ENCODE results near the gene KRT2.

DNA sequence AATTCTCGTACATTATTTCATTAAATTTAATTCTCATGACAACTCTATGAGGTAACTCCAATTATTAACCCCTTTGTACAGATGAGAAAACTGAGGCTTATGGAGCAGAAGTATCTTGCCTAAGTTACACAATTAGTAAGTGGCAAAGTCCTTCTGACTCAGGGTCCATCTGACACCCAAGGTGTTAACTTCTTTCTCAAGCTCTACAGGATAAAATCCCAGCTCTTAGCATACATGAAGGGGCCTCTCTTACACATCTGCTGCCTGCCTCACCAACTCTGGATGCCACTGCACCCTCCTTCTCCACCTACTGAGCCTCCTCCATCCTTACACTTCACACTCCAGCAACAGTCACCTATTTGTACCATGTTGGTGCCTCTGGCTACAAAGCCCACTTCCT lies 46.5 kb downstream of the KRT2 start:
- TF ChIP-seq, protein P1, sequence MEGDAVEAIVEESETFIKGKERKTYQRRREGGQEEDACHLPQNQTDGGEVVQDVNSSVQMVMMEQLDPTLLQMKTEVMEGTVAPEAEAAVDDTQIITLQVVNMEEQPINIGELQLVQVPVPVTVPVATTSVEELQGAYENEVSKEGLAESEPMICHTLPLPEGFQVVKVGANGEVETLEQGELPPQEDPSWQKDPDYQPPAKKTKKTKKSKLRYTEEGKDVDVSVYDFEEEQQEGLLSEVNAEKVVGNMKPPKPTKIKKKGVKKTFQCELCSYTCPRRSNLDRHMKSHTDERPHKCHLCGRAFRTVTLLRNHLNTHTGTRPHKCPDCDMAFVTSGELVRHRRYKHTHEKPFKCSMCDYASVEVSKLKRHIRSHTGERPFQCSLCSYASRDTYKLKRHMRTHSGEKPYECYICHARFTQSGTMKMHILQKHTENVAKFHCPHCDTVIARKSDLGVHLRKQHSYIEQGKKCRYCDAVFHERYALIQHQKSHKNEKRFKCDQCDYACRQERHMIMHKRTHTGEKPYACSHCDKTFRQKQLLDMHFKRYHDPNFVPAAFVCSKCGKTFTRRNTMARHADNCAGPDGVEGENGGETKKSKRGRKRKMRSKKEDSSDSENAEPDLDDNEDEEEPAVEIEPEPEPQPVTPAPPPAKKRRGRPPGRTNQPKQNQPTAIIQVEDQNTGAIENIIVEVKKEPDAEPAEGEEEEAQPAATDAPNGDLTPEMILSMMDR (IDR thresholded peaks at IDR 0.05; ENCODE audit: poor library complexity) = no peak
- TF ChIP-seq EZH2phosphoT487 (IDR thresholded peaks at IDR 0.05; ENCODE audit: low read depth, severe bottlenecking, unreplicated experiment) = no peak
- TF ChIP-seq EZH2 (IDR thresholded peaks at IDR 0.05; ENCODE audit: borderline replicate concordance) = no peak

All from hepatocyte (in vitro differentiated cells).